ENCODE measurements around the gene AURKA. TPM values are rescaled to one million over a fixed set of nuclear protein-coding genes. Genes with fewer than 3 reads are reported as not detected.
"Not testable (repeated sequence)": the region's sequence is repeated elsewhere in the genome, so short reads cannot be mapped to it uniquely, and the experiment has no call there.

AURKA gene
- total and polyA plus RNA-seq, 7 experiments from 2014 or later: 0.43 to 44.1 (median 1.1) TPM

- H3K27me3 Mint-ChIP-seq: no peaks in the 10 kb centered on the region
- peaks cover 28 to 62% (median 50%) of the 10 kb centered on the region in 7 donors for H3K4me1 Mint-ChIP-seq
Measured at GRCh38 chr20:56409956-56410355, 17.9 kb upstream of the AURKA start.

DNA sequence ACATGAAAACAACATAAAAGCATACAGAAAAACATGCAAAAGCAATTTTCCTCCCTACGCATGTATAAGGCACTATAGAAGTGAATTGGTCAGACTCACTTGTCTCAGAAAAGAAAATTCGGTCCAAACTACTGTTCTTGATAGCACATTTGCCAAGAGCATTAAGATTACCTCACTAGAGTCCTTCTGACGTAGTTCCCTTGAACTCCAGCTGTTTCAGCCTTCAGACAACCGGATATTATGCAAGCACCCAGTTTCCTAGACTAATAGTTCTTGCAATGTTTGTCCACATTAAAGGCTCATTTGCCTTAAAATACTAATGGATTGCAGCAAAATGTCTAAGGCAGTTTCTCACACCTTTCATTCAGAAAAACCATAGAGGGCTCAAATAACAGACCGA lies 17.5 kb upstream of the AURKA start:
- H3K9me3 Mint-ChIP-seq: peaks cover 0 to 12% (median 0%) of the 10 kb centered on the region in 11 donors
- H3K27ac Mint-ChIP-seq: peak overlapping the region in 7 of 9 donors; percentile 75 to 97 (median 86)
- Histone ChIP-seq H3K4me3 (ENCODE audit: low read length) (no peak overlapping the region), H3K4me1 (ENCODE audit: control insufficient read depth in 2 of 2, insufficient read depth in 2 of 2, low read length in 2 of 2) (peaks cover 13 to 17% of the 10 kb centered on the region in 2 donors), H3K36me3 (ENCODE audit: control insufficient read depth in 2 of 3, insufficient read depth in 3 of 3, low read length in 3 of 3) (peaks cover 5 to 28% (median 11%) of the 10 kb centered on the region in 3 experiments), H3K27me3 (ENCODE audit: control insufficient read depth in 2 of 2, insufficient read depth in 2 of 2, low read length in 2 of 2) (no peaks in the 10 kb centered on the region), H3K27ac (ENCODE audit: low read depth, low read length) (no peak overlapping the region), H3K9me3 (ENCODE audit: control insufficient read depth in 2 of 3, low read length in 3 of 3) (no peaks in the 10 kb centered on the region)
- DNase-seq (no peak), ATAC-seq (no peak)
- intact Hi-C loops (cut with micrococcal nuclease): no loop called here
- H3K4me3 Mint-ChIP-seq: no peak overlapping the region
- ChIA-PET POLR2A (interaction anchor here (1.0 to 1.1 kb wide), 2 partner anchors 17 kb away, joined by 3 to 5 read pairs; partner anchors contain the start of gene CSTF1), CTCF (interaction anchor here (1.1 to 1.3 kb wide), 3 partner anchors 9 to 30 kb away, joined by 3 to 4 read pairs (median 4); no protein-coding TSS in a partner anchor)
- H3K27me3 Mint-ChIP-seq: no peaks in the 10 kb centered on the region
- peaks cover 27 to 61% (median 46%) of the 10 kb centered on the region in 7 donors for H3K4me1 Mint-ChIP-seq
- H3K36me3 Mint-ChIP-seq: peaks cover 0 to 48% (median 16%) of the 10 kb centered on the region in 5 donors

More at GRCh38 chr20:56409956-56410355, 17.9 kb upstream of the AURKA start:
- DNase-seq (no peak), ATAC-seq (no peak)
- CTCF ChIA-PET: interaction anchor here (1.1 to 1.3 kb wide), 2 partner anchors 8 to 30 kb away, joined by 4 read pairs; no protein-coding TSS in a partner anchor
- POLR2A ChIA-PET: interaction anchor here (1.0 to 1.1 kb wide), 2 partner anchors 16 to 17 kb away, joined by 3 to 5 read pairs; partner anchors contain the start of gene CSTF1
- Mint-ChIP-seq H3K4me3 (peak overlapping the region in 2 of 10 donors; percentile 25), H3K36me3 (peaks cover 0 to 49% (median 16%) of the 10 kb centered on the region in 5 donors), H3K27ac (peak overlapping the region; percentile 60 to 97 (median 84)), H3K9me3 (peaks cover 0 to 12% (median 0%) of the 10 kb centered on the region in 11 donors)
- peaks cover 5 to 25% (median 10%) of the 10 kb centered on the region in 3 experiments for H3K36me3 ChIP-seq (ENCODE audit: control insufficient read depth in 2 of 3, insufficient read depth in 3 of 3, low read length in 3 of 3)
- H3K4me1 ChIP-seq (ENCODE audit: control insufficient read depth in 2 of 2, insufficient read depth in 2 of 2, low read length in 2 of 2): peaks cover 17 to 21% of the 10 kb centered on the region in 2 donors
- peak overlapping the region; percentile 19 for H3K27ac ChIP-seq (ENCODE audit: low read depth, low read length)
- intact Hi-C loops (cut with micrococcal nuclease): no loop called here
- H3K4me3 ChIP-seq (ENCODE audit: low read length): no peak overlapping the region
- no peaks in the 10 kb centered on the region for H3K27me3 ChIP-seq (ENCODE audit: control insufficient read depth in 2 of 2, insufficient read depth in 2 of 2, low read length in 2 of 2)
- no peaks in the 10 kb centered on the region for H3K9me3 ChIP-seq (ENCODE audit: control insufficient read depth in 2 of 3, low read length in 3 of 3)

GRCh38 chr20:56406910-56407309 lies 14.9 kb upstream of the AURKA start:
- ChIA-PET CTCF (interaction anchor here (1.3 kb wide), 1 partner anchor 14 kb away, joined by 5 read pairs; no protein-coding TSS in a partner anchor), POLR2A (interaction anchor here (0.8 to 1.3 kb wide), 3 partner anchors 63 to 98 kb away, joined by 3 to 4 read pairs (median 3); no protein-coding TSS in a partner anchor)
- Histone ChIP-seq H3K9me3 (ENCODE audit: control insufficient read depth in 2 of 3, low read length in 3 of 3) (no peaks in the 10 kb centered on the region), H3K4me1 (ENCODE audit: control insufficient read depth in 2 of 2, insufficient read depth in 2 of 2, low read length in 2 of 2) (peaks cover 0 to 5% of the 10 kb centered on the region in 2 donors), H3K4me3 (ENCODE audit: low read length) (no peak overlapping the region), H3K36me3 (ENCODE audit: control insufficient read depth in 2 of 3, insufficient read depth in 3 of 3, low read length in 3 of 3) (peaks cover 5 to 49% (median 16%) of the 10 kb centered on the region in 3 experiments), H3K27ac (ENCODE audit: low read depth, low read length) (no peak overlapping the region), H3K27me3 (ENCODE audit: control insufficient read depth in 2 of 2, insufficient read depth in 2 of 2, low read length in 2 of 2) (no peaks in the 10 kb centered on the region)
- no peak overlapping the region for H3K4me3 Mint-ChIP-seq
- H3K9me3 Mint-ChIP-seq: peaks cover 0 to 7% (median 0%) of the 10 kb centered on the region in 11 donors
- H3K4me1 Mint-ChIP-seq: peaks cover 9 to 49% (median 34%) of the 10 kb centered on the region in 7 donors
- intact Hi-C loops (cut with micrococcal nuclease): no loop called here
- H3K27me3 Mint-ChIP-seq: no peaks in the 10 kb centered on the region
- peak overlapping the region in 1 of 9 donors; percentile 32 for H3K27ac Mint-ChIP-seq
- H3K36me3 Mint-ChIP-seq: peaks cover 3 to 45% (median 20%) of the 10 kb centered on the region in 5 donors
- ATAC-seq (no peak), DNase-seq (no peak)

DNA sequence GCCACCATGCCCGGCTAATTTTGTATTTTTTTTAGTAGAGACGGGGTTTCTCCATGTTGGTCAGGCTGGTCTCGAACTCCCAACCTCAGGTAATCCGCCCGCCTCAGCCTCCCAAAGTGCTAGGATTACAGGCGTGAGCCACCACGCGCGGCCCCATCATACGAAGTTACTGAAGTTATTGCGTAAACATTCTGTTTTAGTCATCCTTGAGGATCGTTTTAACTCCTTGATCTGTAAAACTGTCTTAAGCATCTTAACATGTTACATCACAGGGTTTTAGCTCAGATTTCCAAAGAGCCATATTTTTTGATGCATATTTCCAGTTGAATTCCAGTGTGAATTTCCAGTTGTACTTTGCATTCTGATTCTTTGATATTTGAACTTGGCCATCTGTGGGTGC lies 13.3 kb upstream of the AURKA start:
- DNase-seq; H3K27me3 ChIP-seq (ENCODE audit: control insufficient read depth in 2 of 2, insufficient read depth in 2 of 2, low read length in 2 of 2); H3K27ac ChIP-seq (ENCODE audit: low read depth, low read length); H3K4me3 Mint-ChIP-seq; H3K9me3 ChIP-seq (ENCODE audit: control insufficient read depth in 2 of 3, low read length in 3 of 3); intact Hi-C loops (cut with micrococcal nuclease); H3K27me3 Mint-ChIP-seq; H3K9me3 Mint-ChIP-seq; CTCF ChIA-PET; ATAC-seq; H3K4me3 ChIP-seq (ENCODE audit: low read length); H3K4me1 ChIP-seq (ENCODE audit: control insufficient read depth in 2 of 2, insufficient read depth in 2 of 2, low read length in 2 of 2): not testable (repeated sequence)
- H3K27ac Mint-ChIP-seq: peak overlapping the region in 3 of 9 donors; percentile 26 to 71 (median 67)
- peaks cover 8 to 42% (median 22%) of the 10 kb centered on the region in 7 donors for H3K4me1 Mint-ChIP-seq
- peaks cover 10 to 55% (median 16%) of the 10 kb centered on the region in 3 experiments for H3K36me3 ChIP-seq (ENCODE audit: control insufficient read depth in 2 of 3, insufficient read depth in 3 of 3, low read length in 3 of 3)
- peaks cover 3 to 43% (median 21%) of the 10 kb centered on the region in 5 donors for H3K36me3 Mint-ChIP-seq
- POLR2A ChIA-PET: interaction anchor here (1.0 to 1.4 kb wide), 2 partner anchors 77 to 88 kb away, joined by 3 read pairs; no protein-coding TSS in a partner anchor

GRCh38 chr20:56403465-56403864 lies 11.4 kb upstream of the AURKA start:
- Mint-ChIP-seq H3K9me3 (peaks cover 0 to 4% (median 0%) of the 10 kb centered on the region in 11 donors), H3K27me3 (no peaks in the 10 kb centered on the region), H3K36me3 (peaks cover 7 to 50% (median 31%) of the 10 kb centered on the region in 5 donors), H3K4me3 (peak overlapping the region in 3 of 10 donors; percentile 29 to 69 (median 65)), H3K4me1 (peaks cover 10 to 44% (median 25%) of the 10 kb centered on the region in 7 donors), H3K27ac (peak overlapping the region in 3 of 9 donors; percentile 28 to 96 (median 59))
- no peaks in the 10 kb centered on the region for H3K27me3 ChIP-seq (ENCODE audit: control insufficient read depth in 2 of 2, insufficient read depth in 2 of 2, low read length in 2 of 2)
- POLR2A ChIA-PET: interaction anchor here (1.6 kb wide), 1 partner anchor 41 kb away, joined by 5 read pairs; no protein-coding TSS in a partner anchor
- CTCF ChIA-PET: interaction anchor here (0.7 kb wide), 1 partner anchor 183 kb away, joined by 3 read pairs; no protein-coding TSS in a partner anchor
- no peak overlapping the region for H3K27ac ChIP-seq (ENCODE audit: low read depth, low read length)
- DNase-seq (peak in 1 of 9 donors; percentile 80), ATAC-seq (no peak)
- no peak overlapping the region for H3K4me3 ChIP-seq (ENCODE audit: low read length)
- no peaks in the 10 kb centered on the region for H3K9me3 ChIP-seq (ENCODE audit: control insufficient read depth in 2 of 3, low read length in 3 of 3)
- H3K4me1 ChIP-seq (ENCODE audit: control insufficient read depth in 2 of 2, insufficient read depth in 2 of 2, low read length in 2 of 2): peaks cover 5 to 6% of the 10 kb centered on the region in 2 donors
- intact Hi-C loops (cut with micrococcal nuclease): no loop called here
- peaks cover 18 to 71% (median 25%) of the 10 kb centered on the region in 3 experiments for H3K36me3 ChIP-seq (ENCODE audit: control insufficient read depth in 2 of 3, insufficient read depth in 3 of 3, low read length in 3 of 3)

GRCh38 chr20:56400001-56400640 lies 8.1 kb upstream of the AURKA start:
- POLR2A ChIA-PET: no interaction called here
- peaks cover 5 to 6% of the 10 kb centered on the region in 2 donors for H3K4me1 ChIP-seq (ENCODE audit: control insufficient read depth in 2 of 2, insufficient read depth in 2 of 2, low read length in 2 of 2)
- H3K27ac ChIP-seq (ENCODE audit: low read depth, low read length): peak overlapping the region; percentile 31
- H3K36me3 Mint-ChIP-seq: peaks cover 19 to 46% (median 35%) of the 10 kb centered on the region in 5 donors
- H3K4me3 ChIP-seq (ENCODE audit: low read length): no peak overlapping the region
- H3K27me3 ChIP-seq (ENCODE audit: control insufficient read depth in 2 of 2, insufficient read depth in 2 of 2, low read length in 2 of 2): no peaks in the 10 kb centered on the region
- peaks cover 10 to 42% (median 27%) of the 10 kb centered on the region in 7 donors for H3K4me1 Mint-ChIP-seq
- ATAC-seq (peak; percentile 91), DNase-seq (peak in 8 of 9 donors; percentile 43 to 78 (median 72))
- H3K27me3 Mint-ChIP-seq: no peaks in the 10 kb centered on the region
- H3K4me3 Mint-ChIP-seq: peak overlapping the region in 3 of 10 donors; percentile 28 to 35 (median 32)
- H3K9me3 Mint-ChIP-seq: peaks cover 0 to 1% (median 0%) of the 10 kb centered on the region in 11 donors
- H3K9me3 ChIP-seq (ENCODE audit: control insufficient read depth in 2 of 3, low read length in 3 of 3): no peaks in the 10 kb centered on the region
- H3K36me3 ChIP-seq (ENCODE audit: control insufficient read depth in 2 of 3, insufficient read depth in 3 of 3, low read length in 3 of 3): peaks cover 19 to 80% (median 31%) of the 10 kb centered on the region in 3 experiments
- peak overlapping the region in 8 of 9 donors; percentile 32 to 78 (median 66) for H3K27ac Mint-ChIP-seq
- CTCF ChIA-PET: interaction anchor here (0.9 to 1.0 kb wide), 2 partner anchors 9 to 84 kb away, joined by 3 to 4 read pairs; no protein-coding TSS in a partner anchor
- intact Hi-C loops (cut with micrococcal nuclease): loop anchor here (1.0 to 2.0 kb wide), 9 partner anchors 8 to 150 kb away; partner anchors contain the start of genes AURKA (in 2 of the 2), CASS4 (in 2 of the 2), CSTF1 (in 2 of the 2) and RTF2 (in 2 of the 2)
